Iris pigment epithelial cell (primary cell): Measurements from ENCODE around the gene TDG.

Source experiments
- DNase-seq: peaks from one replicate; pipeline ENCODE4 v3.0.0-alpha.2; 2011; ENCODE audit warnings: low read depth

The TDG gene

DNA sequence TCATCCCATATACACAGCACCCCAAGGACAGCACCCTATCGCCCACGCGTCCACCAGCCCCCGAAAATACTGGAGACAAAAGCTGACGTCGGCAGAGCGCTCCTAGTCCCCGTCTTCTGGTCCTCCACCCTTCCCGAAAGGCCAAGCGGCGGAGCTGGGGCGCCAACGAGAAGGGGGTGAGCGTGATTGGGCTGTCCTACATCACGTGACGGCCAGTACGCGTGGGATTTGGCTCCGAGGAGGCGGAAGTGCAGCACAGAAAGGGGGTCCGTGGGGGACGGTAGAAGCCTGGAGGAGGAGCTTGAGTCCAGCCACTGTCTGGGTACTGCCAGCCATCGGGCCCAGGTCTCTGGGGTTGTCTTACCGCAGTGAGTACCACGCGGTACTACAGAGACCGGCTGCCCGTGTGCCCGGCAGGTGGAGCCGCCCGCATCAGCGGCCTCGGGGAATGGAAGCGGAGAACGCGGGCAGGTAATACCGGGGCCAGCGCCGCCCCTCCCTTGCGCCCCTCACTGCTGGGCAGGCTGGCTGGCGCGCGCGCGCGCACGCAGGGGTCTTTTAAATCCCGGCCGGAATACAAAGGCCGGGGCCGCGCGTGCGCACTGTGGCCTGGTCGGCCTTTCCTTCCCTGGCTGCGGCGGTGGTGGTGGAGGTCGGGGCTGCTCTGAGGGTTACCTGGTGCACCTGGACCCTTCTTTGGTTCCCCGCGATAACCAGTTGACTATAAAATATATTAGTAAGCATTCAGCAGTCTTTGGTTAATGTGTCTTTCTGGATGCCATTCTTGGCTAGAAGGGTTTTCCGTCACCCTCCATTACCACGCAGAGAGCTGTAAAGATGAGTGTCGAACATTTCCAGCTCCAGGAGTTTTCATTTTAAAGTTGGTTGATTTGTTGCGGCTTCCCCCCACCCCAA lies at the start of gene TDG:
TSS of gene TDG (plus strand) at position 283 of the 915 bp plus-strand sequence. CDS start at position 449, 166 bp downstream.
- peak; percentile 99 for DNase-seq

GRCh38 chr12:103917873-103918272 lies 47.8 kb upstream of the TDG start:
- no peak for DNase-seq

DNA sequence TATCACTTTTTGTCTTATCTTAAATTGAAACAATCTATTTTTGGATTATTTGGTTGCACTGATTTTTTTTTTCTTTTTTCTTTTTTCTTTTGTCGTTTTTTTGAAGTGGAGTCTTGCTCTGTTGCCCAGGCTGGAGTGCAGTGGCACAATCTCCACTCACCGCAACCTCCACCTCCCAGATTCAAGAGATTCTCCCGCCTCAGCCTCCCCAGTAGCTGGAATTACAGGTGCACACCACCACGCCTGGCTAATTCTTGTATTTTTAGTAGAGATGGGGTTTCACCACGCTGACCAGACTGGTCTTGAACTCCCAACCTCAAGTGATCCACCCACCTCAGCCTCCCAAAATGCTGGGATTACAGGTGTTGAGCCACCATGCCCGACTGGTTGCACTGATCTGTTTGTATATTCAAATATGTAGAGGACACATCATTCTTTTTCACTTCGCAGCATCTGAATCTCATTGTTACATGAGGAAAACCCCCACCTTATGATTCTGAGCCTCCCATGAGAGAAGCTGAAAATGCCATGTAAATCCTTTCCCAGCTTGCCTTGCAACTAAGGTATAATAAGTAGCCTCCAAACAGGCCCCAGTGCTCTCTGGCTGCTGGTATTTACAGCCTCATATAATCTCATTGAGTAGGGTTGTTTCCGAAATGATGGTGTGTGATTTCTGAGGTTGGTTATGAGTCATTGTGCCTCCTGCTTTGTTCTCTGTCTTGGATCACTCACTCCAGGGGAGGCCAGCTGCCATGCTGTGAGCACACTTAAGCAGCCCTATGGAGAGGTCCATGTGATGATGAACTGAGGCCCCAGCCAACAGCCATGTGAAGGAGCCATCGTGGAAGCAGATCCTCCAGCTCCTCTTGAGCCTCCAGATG lies 40.7 kb upstream of the TDG start:
- DNase-seq, result peak; percentile 93

GRCh38 chr12:103928682-103929045 lies 37.0 kb upstream of the TDG start:
- no peak for DNase-seq

- peak; percentile 93 for DNase-seq
These were observed 36.5 kb upstream of the TDG start for GRCh38 chr12:103929046-103929783.

DNA sequence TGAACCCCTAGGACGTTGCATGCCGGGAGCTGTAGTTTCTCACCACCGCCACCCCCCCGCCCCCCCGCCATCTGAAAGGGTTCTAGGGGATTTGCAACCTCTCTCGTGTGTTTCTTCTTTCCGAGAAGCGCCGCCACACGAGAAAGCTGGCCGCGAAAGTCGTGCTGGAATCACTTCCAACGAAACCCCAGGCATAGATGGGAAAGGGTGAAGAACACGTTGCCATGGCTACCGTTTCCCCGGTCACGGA lies 36.0 kb upstream of the TDG start:
- DNase-seq, result no peak

DNA sequence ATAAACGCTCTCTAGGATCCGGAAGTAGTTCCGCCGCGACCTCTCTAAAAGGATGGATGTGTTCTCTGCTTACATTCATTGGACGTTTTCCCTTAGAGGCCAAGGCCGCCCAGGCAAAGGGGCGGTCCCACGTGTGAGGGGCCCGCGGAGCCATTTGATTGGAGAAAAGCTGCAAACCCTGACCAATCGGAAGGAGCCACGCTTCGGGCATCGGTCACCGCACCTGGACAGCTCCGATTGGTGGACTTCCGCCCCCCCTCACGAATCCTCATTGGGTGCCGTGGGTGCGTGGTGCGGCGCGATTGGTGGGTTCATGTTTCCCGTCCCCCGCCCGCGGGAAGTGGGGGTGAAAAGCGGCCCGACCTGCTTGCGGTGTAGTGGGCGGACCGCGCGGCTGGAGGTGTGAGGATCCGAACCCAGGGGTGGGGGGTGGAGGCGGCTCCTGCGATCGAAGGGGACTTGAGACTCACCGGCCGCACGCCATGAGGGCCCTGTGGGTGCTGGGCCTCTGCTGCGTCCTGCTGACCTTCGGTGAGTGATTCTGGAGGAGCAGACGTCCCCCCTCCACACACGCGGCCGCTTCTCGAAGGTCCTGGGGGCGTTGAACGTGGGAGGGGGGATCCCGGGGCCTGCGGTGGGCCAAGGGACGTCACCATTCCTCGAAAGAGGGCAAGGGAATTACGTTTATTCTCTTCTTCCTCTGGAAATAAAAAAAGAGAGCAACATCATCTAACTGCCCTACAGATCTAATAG lies 35.5 kb upstream of the TDG start, which contains the start of gene HSP90B1:
TSS of gene HSP90B1 (plus strand) at position 377 of the 753 bp plus-strand sequence. CDS start at position 483, 106 bp downstream.
- peak; percentile 100 for DNase-seq

GRCh38 chr12:103930787-103931735 lies 34.6 kb upstream of the TDG start:
- peak; percentile 55 for DNase-seq

DNA sequence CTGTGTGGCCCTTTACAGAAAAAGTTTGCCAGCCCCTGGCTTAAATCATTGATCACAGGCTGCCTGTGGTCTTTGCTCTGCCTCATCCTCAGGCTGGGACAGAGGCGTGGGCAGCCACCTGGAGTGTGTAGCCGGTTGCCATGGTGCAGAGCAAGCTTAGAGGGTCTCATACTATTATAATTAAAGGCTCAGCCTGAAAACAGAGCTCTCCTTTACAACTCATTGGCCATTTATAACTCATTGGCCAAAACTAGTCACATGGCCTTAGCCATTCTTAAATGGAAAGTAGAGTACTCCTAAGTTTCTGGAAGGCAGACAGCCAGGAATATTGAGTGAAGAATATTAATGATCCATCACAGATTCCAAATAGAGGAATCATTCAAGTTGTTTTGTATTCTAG lies 32.4 kb upstream of the TDG start:
- DNase-seq, result no peak

DNA sequence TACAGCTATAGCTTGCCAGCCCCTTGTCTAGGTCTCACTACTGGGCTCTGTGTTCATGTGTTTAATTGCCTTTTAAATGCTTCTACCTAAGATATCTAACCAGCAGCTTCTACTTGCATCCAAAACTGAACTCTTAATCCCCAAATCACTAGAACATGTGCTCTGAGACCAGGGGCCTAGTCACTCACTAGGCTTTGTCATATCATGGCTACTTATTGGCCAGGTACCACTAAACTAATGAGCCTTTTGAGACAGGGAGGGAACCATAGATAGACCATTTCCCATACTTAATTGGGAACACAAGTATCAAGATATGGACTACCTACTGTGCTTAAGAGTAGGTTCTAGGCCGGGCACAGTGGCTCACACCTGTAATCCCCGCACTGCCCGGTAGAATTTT lies 29.0 kb upstream of the TDG start:
- DNase-seq, result no peak

- DNase-seq, result no peak
These were observed 20.7 kb upstream of the TDG start for GRCh38 chr12:103944964-103945363.

DNA sequence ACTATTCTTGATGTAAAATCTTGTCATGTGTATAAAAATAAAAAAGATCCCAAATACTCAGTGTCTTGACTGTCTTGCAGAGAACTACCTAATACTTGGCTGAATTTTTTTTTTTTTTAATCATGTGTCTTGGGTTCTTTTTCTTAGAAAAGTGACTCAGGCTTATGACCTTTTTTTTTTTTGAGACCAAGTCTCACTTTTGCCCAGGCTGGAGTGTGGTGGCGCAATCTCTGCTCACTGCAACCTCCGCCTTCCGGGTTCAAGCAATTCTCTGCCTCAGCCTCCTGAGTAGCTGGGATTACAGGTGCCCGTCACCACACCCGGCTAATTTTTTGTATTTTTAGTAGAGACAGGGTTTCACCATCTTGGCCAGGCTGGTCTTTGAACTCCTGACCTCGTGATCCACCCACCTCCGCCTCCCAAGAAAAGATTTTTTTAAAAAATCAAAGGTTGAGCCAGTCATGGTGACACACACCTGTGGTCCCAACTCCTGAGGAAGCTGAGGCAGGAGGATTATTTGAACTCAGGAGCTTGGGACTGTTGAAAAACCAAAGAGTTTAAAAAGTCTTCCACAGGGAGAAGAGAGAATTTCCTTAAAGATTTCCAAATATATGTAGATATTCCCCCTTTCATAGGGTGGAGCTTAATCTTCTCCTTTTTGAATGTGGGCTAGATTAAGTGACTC lies 17.7 kb upstream of the TDG start:
- peak; percentile 26 for DNase-seq

GRCh38 chr12:103948746-103949406 lies 16.8 kb upstream of the TDG start:
- no peak for DNase-seq

DNA sequence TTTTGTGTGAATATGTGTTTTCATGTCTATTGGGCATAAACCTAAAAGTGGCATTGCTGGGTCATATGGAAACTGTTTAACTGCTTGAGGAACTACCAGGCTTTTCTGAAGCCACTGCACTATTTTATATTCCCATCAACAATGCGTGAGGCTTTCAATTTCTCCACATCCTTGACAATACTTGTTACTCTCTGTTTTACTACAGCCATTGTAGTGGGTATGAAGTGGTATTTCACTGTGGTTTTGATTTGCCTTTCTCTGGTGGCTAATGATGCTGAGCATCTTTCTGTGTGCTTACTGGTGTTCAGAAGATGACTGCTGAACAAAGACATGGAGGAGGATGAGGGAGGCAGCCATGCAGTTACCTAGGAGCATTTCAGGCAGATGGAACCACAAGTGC lies 13.2 kb upstream of the TDG start:
- DNase-seq, result no peak

- DNase-seq, result peak; percentile 70
These were observed 9.7 kb upstream of the TDG start for GRCh38 chr12:103955811-103956508.

GRCh38 chr12:103956509-103957027 lies 9.1 kb upstream of the TDG start:
- no peak for DNase-seq

GRCh38 chr12:103957865-103958388 lies 7.7 kb upstream of the TDG start:
- no peak for DNase-seq

DNA sequence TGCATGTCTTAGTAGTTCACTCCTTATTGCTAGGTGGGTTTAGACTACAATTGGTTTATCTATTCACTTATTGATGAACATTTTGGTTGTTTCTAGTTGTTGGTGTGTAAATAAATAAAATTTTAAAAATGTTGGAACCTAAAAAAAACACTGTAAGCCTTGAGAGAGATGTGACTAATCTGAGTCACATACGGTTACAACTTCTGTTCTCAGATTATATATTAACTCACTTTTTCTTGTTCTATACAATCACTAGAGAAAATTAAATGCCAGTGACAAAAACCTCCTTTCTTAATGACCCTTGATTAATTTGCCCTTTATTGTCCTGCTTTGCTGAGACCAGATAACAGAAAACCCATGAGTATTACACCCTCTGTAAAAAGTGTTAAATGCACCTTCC lies 7.1 kb upstream of the TDG start:
- no peak for DNase-seq
